Measurements from ENCODE around the gene EFCAB10.
A peak's percentile ranks its signal among the peaks of the same experiment; 100 is the strongest.
"Not testable (repeated sequence)": the region's sequence is repeated elsewhere in the genome, so short reads cannot be mapped to it uniquely, and the experiment has no call there.

EFCAB10 gene, protein sequence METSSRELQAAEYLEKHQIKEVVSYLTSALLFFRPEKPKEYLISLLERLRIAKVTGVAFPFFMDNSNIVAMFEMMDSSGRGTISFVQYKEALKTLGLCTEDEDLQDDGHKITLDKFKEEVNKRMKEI

DNA sequence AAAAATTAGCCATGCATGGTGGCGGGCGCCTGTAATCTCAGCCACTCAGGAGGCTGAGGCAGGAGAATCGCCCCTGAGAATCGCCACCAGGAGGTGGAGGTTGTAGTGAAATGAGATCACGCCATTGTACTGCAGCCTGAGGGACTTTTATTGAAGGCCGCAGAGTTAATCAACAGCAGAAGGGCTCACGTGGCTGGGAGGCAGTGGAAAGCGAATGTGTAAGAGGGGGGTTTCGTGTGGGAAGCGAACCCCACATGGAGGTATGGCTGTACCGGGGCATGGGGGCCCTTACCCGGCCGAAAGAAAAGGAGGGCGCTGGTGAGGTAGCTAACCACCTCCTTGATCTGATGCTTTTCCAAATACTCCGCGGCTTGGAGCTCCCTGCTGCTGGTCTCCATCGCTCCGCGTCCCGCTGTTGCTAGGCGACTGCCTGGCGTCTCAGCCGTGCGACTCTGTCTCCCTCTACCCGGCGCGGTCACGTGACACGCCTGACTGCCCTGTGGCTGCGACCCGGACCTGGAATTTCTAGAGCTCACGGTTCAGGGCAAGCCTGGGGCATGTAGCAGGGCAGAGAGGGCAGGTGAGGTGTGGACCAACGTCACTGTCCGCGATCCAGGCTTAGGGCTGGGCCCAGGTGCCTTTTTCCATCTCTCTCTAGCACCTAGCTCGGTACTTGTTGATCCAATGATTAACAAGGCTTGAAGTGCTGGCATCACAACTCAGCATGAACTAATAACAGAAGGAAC, at the start of gene EFCAB10:
Gene EFCAB10 (minus strand): TSS at position 428 of the 746 bp plus-strand sequence. CDS start 30 bp downstream, at position 398.
- no peak for DNase-seq

DNA sequence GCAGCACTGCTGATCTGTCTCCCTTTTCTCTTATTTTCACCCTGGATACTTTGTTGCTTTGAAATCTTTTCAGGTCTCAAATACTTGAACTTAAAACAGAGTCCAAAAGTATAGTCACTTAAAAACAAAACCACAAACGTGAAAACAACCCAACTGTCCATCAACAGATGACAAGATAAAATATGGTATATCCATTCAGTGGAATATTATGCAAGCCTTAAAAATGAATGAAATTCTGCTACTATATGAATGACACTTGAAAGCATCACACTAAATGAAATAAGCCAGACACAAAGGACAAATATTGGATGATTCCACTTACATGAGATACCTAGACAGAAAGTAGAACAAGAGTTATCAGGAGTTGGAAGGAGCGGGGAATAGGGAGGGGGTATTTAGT, 44.7 kb upstream of the EFCAB10 start:
- no peak for DNase-seq

GRCh38 chr7:105623906-105624305, 42.6 kb upstream of the EFCAB10 start:
- DNase-seq: no peak

GRCh38 chr7:105623378-105623777, 42.1 kb upstream of the EFCAB10 start:
- DNase-seq: no peak

GRCh38 chr7:105622106-105622731, 40.9 kb upstream of the EFCAB10 start:
- no peak for DNase-seq

GRCh38 chr7:105621617-105622016, 40.3 kb upstream of the EFCAB10 start:
- no peak for DNase-seq

DNA sequence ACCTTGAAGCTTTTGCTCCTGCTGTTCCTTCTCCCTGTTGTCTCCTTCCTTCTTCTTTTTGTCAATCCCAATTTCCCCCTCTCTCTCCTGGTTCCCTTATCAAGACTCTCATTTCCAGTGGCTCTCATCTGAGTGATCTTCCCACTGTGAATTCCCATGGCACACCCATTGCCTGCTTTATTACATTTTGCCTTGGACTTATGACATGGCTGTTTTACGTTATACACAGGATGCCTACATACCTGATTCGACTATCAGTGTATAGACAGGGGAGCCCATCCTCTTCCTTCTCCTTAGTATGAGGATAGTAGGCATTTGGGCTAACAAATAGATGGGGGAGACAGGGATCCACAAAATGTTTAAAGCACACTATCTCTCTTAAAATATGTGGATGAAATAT, 39.9 kb upstream of the EFCAB10 start:
- no peak for DNase-seq

- DNase-seq: no peak
Observed at GRCh38 chr7:105619590-105619989, 38.3 kb upstream of the EFCAB10 start.

GRCh38 chr7:105618016-105618296, 36.7 kb upstream of the EFCAB10 start:
- no peak for DNase-seq

DNA sequence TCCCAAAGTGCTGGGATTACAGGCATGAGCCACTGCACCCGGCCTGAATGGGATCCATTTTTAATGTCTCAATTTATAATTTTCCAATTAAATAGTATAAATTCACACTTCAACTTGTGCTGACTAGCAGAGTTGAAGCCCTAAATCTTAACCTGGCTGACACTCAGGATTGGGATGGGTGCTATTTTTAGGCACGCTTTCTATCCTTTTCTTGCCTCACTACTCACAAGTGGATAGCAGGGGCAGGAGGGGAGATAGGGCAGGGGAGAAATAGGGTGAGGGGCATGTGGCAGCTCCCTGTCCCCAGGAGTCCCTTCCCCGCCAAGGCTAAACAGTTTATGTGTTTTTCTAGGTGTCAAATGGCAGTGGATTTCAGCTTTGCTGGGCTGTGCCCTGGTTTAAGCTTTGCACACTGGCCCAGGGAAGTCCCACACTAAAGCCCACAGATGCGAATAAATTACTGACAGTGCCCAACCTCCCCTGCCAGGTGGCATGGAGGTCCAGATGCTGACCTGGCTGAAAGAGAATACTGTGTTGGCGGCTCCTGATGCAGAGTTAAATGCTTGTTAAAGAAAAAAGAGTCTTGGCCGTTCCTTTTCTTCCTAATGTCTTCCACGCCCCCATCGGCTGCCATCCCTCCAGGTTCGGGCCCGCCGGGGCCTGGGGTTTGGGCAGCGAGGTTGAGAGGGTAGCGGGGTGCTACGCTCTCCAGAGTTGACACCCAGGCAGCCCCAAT, 36.2 kb upstream of the EFCAB10 start:
- DNase-seq: no peak

DNA sequence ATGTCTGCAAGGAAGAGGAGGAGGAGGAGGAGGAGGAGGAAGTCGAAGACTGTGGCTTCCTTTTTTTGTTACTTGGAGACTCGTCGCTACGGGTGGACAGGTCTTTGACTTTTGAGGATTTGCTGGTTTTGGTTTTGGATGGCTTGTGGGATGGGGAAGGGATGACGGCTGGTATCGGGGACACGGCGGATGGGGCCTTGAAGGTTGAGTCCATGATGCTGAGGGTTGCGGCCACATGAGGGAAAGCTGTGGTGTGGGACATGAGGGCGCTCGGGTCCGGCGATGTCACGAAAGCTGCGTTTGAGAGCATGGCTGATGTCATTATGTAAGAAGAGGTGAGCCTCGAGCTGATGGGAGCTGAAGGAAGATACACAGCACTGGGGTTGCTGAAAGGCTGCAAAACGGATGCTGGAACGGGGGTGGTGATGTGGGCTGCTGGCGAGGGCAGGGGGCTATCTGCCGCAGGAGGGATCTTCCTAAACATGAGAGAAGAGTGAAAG, 33.1 kb upstream of the EFCAB10 start:
- DNase-seq: no peak

DNA sequence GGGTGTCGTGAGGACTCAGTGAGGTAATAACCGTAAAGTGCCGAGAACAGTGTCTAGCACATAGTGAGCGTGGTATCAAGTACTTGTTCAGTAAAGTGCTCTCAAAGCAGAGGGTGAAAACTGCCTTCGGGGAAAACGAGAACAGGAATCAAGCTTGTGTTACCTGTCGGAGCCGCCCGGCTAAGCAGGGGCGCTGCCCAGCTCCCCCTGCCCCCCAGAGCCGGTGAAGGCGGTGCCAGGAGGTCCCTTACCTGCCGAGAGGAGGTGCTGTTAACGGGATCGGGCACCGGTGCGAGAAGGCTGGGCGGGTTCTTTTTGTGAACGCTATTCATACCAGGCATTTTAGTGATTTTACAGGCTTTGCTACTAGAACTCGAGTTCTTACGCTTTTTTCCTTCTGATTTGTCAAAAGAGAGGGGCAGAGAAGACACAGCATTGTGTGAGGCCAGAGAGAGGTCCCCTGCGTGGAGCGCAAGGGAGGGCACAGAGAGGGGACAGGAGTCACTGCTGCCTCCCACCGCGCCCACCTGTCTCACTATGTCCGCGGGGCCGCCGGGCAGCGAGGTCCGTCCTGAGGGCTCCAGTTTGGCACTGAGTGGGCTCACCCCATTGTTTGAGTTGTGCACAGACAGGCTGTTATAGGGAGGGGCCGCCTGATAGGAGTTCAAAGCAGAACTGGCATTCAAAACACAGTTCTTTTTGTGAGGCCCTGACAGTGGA, 32.5 kb upstream of the EFCAB10 start:
- DNase-seq: no peak

DNA sequence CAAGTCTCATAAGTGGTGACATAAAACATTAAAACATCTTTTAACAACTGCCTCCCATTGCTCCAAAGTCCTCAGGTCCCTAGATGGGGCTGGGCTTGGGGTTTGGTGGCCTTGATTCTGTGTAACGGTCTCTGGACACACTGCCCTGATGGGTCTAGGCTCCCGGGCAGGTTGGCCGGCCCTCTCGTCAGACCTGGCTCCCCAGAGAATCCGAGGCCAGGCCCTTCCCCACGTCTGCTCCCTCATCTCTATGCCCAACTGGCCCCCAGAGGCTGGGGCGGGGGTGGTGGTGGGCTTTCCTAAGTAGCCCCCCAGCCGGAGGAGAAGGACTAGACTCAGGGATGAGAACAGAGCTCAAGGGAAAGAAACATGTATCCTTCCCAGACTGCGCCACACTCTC, 31.5 kb upstream of the EFCAB10 start:
- no peak for DNase-seq

GRCh38 chr7:105611856-105612775, 30.8 kb upstream of the EFCAB10 start:
- DNase-seq: no peak

DNA sequence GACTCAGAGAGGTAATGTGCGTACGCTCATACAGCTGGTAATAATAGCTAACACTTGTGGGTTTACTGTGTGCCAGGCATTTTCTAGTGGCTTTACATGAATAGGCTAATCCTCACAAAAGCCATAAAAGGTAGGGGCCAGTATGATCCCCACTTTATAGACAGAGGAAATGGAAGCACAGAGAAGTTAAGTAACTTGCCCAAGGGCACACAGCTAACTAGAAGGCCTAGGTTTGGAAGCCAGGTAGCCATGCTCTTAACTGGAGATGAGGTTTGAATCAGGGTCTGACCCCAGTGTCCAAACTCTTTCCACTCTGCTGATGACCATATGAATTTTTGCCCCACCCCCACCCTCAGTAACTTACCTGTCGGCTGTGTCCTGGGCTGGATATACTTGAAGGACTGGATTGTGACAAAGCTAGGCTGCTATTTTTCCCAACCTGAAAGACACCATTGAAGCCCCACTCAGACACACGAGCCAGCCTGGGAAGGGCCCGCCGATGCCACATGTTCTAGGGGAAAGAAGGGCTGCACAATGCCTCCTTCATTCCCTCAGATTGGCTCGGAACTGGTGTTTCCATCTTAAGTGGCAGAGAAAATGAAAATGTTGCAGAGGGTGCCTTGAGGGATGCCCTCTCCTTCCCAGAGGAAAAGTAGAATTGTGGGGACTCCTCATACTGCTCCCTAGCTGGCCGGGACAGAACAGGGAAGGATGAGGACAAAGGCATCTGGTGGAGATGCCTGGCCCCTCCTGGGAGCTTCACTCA, 29.1 kb upstream of the EFCAB10 start:
- DNase-seq: no peak

DNA sequence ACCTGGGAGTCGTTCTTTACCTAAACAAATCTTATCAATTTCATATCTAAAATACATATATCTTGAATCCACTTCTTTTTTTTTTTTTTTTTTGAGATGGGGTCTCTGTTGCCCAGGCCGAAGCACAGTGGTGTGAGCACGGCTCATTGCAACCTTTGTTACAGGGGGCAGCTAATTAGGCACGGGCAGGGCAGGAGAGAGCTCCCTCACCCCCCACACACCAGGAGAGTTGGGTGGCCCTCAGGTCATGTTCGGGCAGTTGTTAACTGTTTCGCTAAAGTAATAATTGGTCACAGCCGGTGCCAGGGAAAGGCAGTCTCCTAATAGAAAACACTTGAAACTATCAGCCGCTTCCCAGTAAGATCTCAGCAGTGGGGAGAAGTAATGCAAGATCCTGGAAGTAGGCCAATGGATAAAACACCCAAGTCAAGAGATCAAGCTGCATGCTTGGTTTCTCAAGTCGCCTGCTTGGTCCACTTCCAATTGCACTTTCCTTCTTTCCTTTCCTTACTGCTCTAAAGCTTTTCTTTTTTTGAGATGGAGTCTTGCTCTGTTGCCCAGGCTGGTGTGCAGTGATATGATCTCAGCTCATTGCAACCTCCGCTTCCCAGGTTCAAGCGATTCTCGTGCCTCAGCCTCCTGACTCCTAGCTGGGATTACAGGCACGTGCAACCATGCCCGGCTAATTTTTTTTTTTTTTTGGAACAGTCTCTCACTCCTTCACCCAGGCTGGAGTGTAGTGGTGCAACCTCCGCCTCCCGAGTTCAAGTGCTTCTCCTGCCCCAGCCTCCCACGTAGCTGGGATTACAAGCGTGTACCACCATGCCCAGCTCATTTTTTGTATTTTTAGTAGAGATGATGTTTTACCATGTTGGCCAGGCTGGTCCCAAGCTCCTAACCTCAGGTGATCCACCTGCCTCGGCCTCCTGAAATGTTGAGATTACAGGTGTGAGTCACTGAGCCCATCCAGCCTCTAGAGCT, 21.3 kb upstream of the EFCAB10 start:
- DNase-seq: peak; percentile 22

DNA sequence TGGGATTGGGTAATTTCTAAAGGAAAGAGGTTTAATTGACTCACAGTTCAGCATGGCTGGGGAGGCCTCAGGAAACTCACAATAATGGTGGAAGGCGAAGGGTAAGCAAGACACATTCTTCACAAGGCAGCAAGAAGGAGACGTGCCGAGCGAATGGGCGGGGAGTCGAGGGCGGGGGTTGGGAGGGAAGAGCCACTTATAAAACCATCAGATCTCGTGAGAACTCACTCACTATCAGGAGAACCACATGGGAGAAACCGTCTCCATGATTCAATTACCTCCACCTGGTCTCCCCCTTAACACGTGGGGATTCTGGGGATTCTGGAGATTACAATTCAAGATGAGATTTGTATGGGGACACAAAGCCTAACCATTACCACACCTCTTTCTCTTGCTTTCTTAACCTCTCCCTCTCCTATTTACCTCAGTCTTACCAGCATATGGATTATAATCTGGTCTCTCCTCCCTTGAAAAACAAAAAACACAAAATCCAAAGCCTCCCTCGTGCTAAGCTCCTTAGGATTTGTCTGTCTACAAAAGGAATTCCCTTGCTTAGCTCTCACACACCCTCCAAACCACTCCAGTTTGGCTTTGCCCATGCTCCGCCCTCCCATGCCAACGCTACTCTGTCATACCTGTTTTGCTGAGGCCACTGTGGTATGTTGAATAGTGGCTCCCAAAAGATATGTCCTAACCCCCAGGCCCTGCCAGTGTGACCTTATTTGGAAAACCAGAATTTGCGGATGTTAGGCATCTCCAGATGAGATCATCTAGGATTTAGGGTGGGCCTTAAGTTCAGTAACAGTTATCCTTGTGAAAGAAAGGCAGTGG, 19.6 kb upstream of the EFCAB10 start:
- DNase-seq: no peak

GRCh38 chr7:105599551-105599950, 18.3 kb upstream of the EFCAB10 start:
- DNase-seq: no peak

- not testable (repeated sequence) for DNase-seq
Observed at GRCh38 chr7:105599080-105599479, 17.8 kb upstream of the EFCAB10 start.
